ENCODE data around the gene GSTO2. TPM values are rescaled to one million over a fixed set of nuclear protein-coding genes. Genes with fewer than 3 reads are reported as not detected.

The GSTO2 gene
- total and polyA plus RNA-seq, 4 donors = 3.5 to 5.6 (median 4.4) TPM

DNA sequence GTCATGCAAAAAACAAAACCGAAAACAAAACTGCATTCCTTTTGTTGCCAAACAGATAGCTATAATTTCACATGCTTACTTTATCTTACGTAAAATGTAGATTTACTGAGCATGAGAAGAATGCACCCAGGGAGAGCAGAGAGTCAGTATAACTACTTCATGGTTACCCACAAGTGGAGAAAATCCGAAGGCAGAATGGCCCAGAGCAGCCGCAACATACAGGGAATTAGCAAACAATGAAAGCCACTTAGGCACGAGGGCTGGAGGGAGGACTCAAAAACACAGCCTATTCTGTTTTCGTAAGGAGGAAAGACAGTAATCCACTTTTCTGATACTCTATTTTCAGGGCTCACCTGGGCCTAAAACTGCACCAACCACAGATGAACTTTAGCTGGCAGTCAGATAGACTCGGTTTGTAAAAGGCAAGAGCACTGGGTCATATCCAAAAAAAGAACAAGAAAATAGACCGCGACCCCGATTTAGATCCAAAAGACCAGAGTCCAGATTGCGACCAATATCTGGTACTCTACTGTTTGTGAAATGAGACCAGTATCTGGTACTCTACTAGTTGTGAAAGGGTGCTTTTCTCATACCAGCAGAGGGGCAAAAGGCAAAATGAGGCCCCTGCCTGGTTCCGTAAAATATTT is 68.0 kb downstream of the GSTO2 start:
- Histone ChIP-seq H3K9me3 (ENCODE audit: control insufficient read depth, insufficient read depth, low read length) (no peaks in the 10 kb centered on the region), H3K36me3 (ENCODE audit: control insufficient read depth, insufficient read depth, low read length) (no peaks in the 10 kb centered on the region), H3K4me3 (ENCODE audit: low read depth, low read length) (peak overlapping the region; percentile 81), H3K4me1 (ENCODE audit: control insufficient read depth, insufficient read depth, low read length) (peaks cover 26% of the 10 kb centered on the region), H3K27me3 (ENCODE audit: control insufficient read depth, insufficient read depth, low read length) (peaks cover 7% of the 10 kb centered on the region), H3K27ac (ENCODE audit: low read depth, low read length) (peak overlapping the region; percentile 97)
- 5% methylated on average over 6 of the region's 12 CpGs for WGBS (ENCODE audit: insufficient coverage)
- no peak for DNase-seq (ENCODE audit: low read depth in 4 of 6, low spot score in 6 of 6)

DNA sequence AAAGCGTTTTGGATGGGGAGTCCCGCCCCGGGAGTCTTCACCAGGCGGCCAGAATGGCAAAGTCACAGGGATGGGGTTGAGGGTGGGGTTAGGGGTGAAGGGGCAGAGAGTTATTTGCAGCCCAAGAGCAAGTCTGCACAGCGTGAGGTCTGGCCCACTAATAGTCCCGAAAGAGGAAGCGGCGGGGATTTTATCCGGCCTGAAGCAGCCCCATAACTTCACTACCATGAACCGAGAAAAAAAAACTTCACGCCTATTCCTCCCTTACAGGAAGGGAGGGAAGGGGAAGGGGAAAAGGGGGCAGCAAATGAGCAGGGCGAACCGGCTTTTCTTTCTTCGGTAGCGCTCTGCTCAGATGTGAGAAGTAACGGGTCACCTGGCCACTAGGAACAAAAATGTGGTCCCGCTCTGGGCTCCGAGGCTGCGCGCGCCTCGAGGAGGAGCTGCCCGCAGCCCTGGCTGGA is 68.6 kb downstream of the GSTO2 start:
- H3K27me3 ChIP-seq (ENCODE audit: control insufficient read depth, insufficient read depth, low read length) = peaks cover 7% of the 10 kb centered on the region
- 3% methylated on average over 12 of the region's 23 CpGs for WGBS (ENCODE audit: insufficient coverage)
- H3K4me1 ChIP-seq (ENCODE audit: control insufficient read depth, insufficient read depth, low read length) = peaks cover 26% of the 10 kb centered on the region
- peak overlapping the region; percentile 81 for H3K4me3 ChIP-seq (ENCODE audit: low read depth, low read length)
- H3K9me3 ChIP-seq (ENCODE audit: control insufficient read depth, insufficient read depth, low read length) = no peaks in the 10 kb centered on the region
- H3K27ac ChIP-seq (ENCODE audit: low read depth, low read length) = peak overlapping the region; percentile 97
- no peaks in the 10 kb centered on the region for H3K36me3 ChIP-seq (ENCODE audit: control insufficient read depth, insufficient read depth, low read length)
- no peak for DNase-seq (ENCODE audit: low read depth in 4 of 6, low spot score in 6 of 6)

DNA sequence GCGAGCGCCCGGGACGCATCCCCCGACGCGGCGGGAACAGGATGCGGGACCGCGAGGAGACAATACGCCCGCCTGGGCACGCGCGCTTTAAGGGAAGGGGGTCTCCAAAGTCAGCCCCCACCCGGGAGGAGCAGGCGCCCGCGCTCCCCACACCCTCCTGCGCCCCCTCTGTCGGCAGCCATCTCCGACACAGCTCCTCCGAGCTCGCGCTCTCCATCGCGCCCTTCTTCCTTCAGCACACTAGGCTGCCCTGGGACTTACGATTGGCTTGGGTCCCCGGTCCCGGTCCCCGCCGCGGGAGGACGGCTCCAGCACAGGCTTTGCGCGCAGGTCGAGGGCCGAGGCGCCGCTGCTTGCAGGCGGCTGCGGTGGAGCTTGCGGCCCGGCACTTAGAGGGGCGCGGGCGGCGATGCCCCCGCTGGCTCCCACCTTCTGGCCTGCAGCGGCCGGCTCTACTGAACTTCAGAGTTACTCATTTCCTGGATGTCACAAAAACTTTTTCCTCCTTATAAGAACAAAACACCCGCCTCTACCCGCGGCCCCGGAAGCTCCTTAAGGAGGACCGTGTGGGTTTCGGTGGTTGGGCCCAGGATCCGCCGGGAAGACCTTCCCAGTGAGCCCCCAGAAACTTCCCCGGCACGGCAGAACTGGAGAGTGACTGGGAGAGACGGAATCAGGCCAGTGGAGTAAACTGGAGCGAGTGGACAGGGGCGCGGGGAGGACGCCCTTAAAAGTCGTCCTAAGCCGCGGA is 69.2 kb downstream of the GSTO2 start, which contains the start of gene ITPRIP:
TSS of gene ITPRIP (minus strand) at position 481 of the 751 bp plus-strand sequence. CDS start 22,414 bp downstream, outside the sequence.
- Histone ChIP-seq H3K9me3 (ENCODE audit: control insufficient read depth, insufficient read depth, low read length) (no peaks in the 10 kb centered on the region), H3K4me1 (ENCODE audit: control insufficient read depth, insufficient read depth, low read length) (peaks cover 26% of the 10 kb centered on the region), H3K27ac (ENCODE audit: low read depth, low read length) (peak within 1 kb of the TSS; percentile 97), H3K27me3 (ENCODE audit: control insufficient read depth, insufficient read depth, low read length) (peaks cover 7% of the 10 kb centered on the region), H3K4me3 (ENCODE audit: low read depth, low read length) (peak within 1 kb of the TSS; percentile 81), H3K36me3 (ENCODE audit: control insufficient read depth, insufficient read depth, low read length) (no peaks in the 10 kb centered on the region)
- DNase-seq (ENCODE audit: low read depth in 4 of 6, low spot score in 6 of 6) = peak in 3 of 6 donors; percentile 71 to 88 (median 81)
- 0% methylated on average over 68 of the region's 70 CpGs for WGBS (ENCODE audit: insufficient coverage)

DNA sequence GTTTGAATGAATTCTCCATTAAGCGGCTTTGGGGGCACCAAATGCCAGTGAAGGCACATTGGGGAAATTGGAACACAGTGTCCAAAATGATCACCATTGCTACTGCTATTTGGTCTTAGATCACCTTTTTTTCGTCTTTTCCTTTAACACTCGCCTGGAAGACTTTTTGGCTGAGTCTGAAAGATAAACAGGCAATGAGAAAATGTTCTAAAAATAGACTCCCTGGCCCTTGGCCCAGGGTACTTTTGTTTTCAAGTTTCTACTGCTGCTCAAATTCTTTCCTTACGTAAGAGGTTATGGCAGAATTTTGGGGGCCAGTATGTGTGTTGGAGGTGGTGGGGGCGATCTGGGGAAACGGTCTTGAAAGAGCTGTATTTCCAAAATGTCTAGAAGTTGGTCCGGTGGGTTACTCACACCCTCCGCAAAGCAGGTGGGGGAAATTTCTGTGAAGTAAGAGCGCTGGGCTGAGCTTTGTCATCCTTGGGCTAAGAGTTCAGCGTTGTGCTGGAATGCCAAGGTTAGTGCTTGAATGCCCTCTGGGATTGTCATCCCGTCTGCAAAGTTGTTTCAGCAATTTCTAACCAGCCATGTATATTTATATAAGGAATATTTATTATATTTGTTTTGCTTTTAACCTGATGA is 70.6 kb downstream of the GSTO2 start:
- WGBS (ENCODE audit: insufficient coverage) = 33% methylated on average over 5 of the region's 11 CpGs
- peak in 2 of 6 donors; percentile 51 to 89 for DNase-seq (ENCODE audit: low read depth in 4 of 6, low spot score in 6 of 6)
- peaks cover 18% of the 10 kb centered on the region for H3K4me1 ChIP-seq (ENCODE audit: control insufficient read depth, insufficient read depth, low read length)
- no peaks in the 10 kb centered on the region for H3K9me3 ChIP-seq (ENCODE audit: control insufficient read depth, insufficient read depth, low read length)
- H3K27me3 ChIP-seq (ENCODE audit: control insufficient read depth, insufficient read depth, low read length) = peaks cover 7% of the 10 kb centered on the region
- peak overlapping the region; percentile 81 for H3K4me3 ChIP-seq (ENCODE audit: low read depth, low read length)
- H3K27ac ChIP-seq (ENCODE audit: low read depth, low read length) = peak overlapping the region; percentile 97
- H3K36me3 ChIP-seq (ENCODE audit: control insufficient read depth, insufficient read depth, low read length) = no peaks in the 10 kb centered on the region

DNA sequence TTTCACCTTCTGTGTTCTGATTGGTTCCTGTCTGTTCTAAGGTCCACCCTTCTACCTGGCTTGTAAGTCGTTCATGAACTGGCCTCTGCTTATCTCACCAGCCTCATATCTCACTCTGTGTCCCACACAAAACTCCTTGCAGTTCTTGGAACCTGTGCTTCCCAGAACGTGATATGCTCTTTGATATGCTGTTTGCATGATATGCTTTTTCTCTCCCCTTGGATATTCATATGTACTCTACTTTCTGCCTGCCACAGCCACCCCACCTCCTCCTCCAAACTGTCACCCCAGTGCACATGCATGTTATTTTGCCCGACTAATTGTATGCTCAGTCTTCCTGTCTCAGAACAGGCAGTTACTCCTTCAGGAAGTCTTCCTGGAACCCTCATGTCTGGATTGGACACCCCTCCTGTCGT is 71.1 kb downstream of the GSTO2 start:
- no peaks in the 10 kb centered on the region for H3K9me3 ChIP-seq (ENCODE audit: control insufficient read depth, insufficient read depth, low read length)
- H3K27me3 ChIP-seq (ENCODE audit: control insufficient read depth, insufficient read depth, low read length) = peaks cover 7% of the 10 kb centered on the region
- no peak for DNase-seq (ENCODE audit: low read depth in 4 of 6, low spot score in 6 of 6)
- H3K4me3 ChIP-seq (ENCODE audit: low read depth, low read length) = no peak overlapping the region
- WGBS (ENCODE audit: insufficient coverage) = 63% methylated on average over 3 of the region's 4 CpGs
- no peaks in the 10 kb centered on the region for H3K36me3 ChIP-seq (ENCODE audit: control insufficient read depth, insufficient read depth, low read length)
- H3K27ac ChIP-seq (ENCODE audit: low read depth, low read length) = no peak overlapping the region
- H3K4me1 ChIP-seq (ENCODE audit: control insufficient read depth, insufficient read depth, low read length) = peaks cover 18% of the 10 kb centered on the region

DNA sequence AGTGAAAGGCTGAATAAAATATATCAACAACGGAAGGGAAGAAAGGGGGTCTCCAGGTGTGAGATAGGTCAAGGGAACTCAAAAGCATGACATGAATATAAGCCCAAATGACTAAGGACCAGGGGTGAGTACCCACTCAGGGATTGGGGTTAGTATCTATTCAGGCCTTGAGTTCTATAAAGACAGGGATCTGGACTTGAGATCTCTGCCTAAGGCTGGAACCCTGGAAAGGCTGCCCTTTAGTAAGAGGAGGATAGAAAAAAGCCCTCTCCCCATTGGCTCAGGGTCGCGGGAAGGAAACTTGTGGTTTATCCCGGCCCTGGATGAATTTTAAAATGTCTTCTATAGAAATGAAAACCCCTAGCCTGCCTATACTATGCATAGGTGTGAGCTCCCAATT is 71.7 kb downstream of the GSTO2 start:
- Histone ChIP-seq H3K9me3 (ENCODE audit: control insufficient read depth, insufficient read depth, low read length) (no peaks in the 10 kb centered on the region), H3K4me3 (ENCODE audit: low read depth, low read length) (no peak overlapping the region), H3K36me3 (ENCODE audit: control insufficient read depth, insufficient read depth, low read length) (no peaks in the 10 kb centered on the region), H3K27ac (ENCODE audit: low read depth, low read length) (no peak overlapping the region), H3K4me1 (ENCODE audit: control insufficient read depth, insufficient read depth, low read length) (peaks cover 14% of the 10 kb centered on the region), H3K27me3 (ENCODE audit: control insufficient read depth, insufficient read depth, low read length) (peaks cover 7% of the 10 kb centered on the region)
- DNase-seq (ENCODE audit: low read depth in 4 of 6, low spot score in 6 of 6) = no peak
- 57% methylated on average over 1 of the region's 4 CpGs for WGBS (ENCODE audit: insufficient coverage)

DNA sequence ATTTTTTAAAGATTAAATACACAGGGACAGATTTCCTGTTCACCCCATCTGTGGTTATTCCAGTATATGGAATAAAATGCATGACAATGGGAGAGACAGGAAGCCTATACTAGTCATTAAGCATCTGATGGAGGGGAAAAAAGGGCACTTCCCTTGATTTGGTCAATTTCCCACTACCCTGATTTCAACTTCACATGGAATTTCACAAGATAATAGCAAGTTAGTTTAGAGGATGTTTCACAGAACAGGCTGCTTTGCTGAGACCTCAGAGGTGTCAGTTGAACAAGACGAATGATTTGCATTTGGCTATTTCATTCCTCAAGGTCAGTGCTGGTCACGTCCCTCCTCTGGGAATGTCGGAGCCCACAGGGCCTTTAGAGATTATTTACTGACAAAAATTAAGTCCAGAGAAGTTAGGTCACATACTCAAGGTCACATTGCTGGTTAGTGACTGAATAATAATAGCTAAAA is 74.0 kb downstream of the GSTO2 start:
- Histone ChIP-seq H3K27me3 (ENCODE audit: control insufficient read depth, insufficient read depth, low read length) (peaks cover 7% of the 10 kb centered on the region), H3K27ac (ENCODE audit: low read depth, low read length) (no peak overlapping the region), H3K4me1 (ENCODE audit: control insufficient read depth, insufficient read depth, low read length) (peaks cover 9% of the 10 kb centered on the region), H3K9me3 (ENCODE audit: control insufficient read depth, insufficient read depth, low read length) (no peaks in the 10 kb centered on the region), H3K36me3 (ENCODE audit: control insufficient read depth, insufficient read depth, low read length) (no peaks in the 10 kb centered on the region), H3K4me3 (ENCODE audit: low read depth, low read length) (no peak overlapping the region)
- DNase-seq (ENCODE audit: low read depth in 4 of 6, low spot score in 6 of 6) = no peak
- 57% methylated on average over 1 of the region's 3 CpGs for WGBS (ENCODE audit: insufficient coverage)

DNA sequence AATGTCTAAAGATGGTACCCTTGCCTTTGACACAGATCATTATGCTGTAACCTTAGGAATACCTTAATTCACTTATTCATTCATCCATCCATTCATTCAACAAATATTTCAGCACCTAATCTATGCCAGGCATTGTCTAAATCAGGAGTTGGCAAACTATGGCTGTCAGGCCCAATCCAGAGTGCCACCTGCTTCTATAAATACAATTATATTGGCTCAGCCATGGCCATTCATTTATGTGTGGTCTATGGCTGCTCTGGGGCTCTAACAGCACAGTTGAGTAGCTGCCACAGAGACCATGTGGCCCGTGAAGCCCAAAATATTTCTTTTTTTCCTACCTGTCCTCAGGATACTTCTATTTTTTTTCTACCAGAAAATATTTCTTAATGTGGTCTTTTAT is 75.2 kb downstream of the GSTO2 start:
- no peak overlapping the region for H3K27ac ChIP-seq (ENCODE audit: low read depth, low read length)
- H3K27me3 ChIP-seq (ENCODE audit: control insufficient read depth, insufficient read depth, low read length) = peaks cover 4% of the 10 kb centered on the region

DNA sequence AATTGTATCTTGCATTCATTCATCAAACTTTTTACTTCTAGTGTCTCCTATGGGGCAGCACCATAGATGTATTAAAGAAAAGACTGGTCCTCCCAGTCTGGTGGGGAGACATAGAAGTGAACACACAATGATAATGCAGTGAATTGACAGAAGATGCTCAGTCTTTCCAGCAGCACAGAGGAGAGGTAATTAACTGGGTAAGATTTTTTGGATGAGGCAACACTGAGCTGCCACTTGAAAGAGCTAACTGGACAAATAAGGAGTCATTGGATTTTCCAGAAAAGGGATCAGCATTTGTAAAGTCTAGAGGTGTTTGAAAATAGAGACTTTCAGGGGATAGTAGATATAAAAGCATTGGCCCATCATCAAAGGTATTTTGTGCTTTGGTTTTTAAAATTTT is 76.5 kb downstream of the GSTO2 start:
- Histone ChIP-seq H3K4me1 (ENCODE audit: control insufficient read depth, insufficient read depth, low read length) (no peaks in the 10 kb centered on the region), H3K9me3 (ENCODE audit: control insufficient read depth, insufficient read depth, low read length) (no peaks in the 10 kb centered on the region), H3K27ac (ENCODE audit: low read depth, low read length) (no peak overlapping the region), H3K36me3 (ENCODE audit: control insufficient read depth, insufficient read depth, low read length) (no peaks in the 10 kb centered on the region), H3K4me3 (ENCODE audit: low read depth, low read length) (no peak overlapping the region), H3K27me3 (ENCODE audit: control insufficient read depth, insufficient read depth, low read length) (no peaks in the 10 kb centered on the region)
- no peak for DNase-seq (ENCODE audit: low read depth in 4 of 6, low spot score in 6 of 6)

More for the DNA sequence above, 75.2 kb downstream of the GSTO2 start:
- no CpG with 5 or more reads among the region's 1 CpG for WGBS (ENCODE audit: insufficient coverage)
- H3K4me3 ChIP-seq (ENCODE audit: low read depth, low read length) = no peak overlapping the region
- no peak for DNase-seq (ENCODE audit: low read depth in 4 of 6, low spot score in 6 of 6)
- peaks cover 1% of the 10 kb centered on the region for H3K4me1 ChIP-seq (ENCODE audit: control insufficient read depth, insufficient read depth, low read length)
- H3K36me3 ChIP-seq (ENCODE audit: control insufficient read depth, insufficient read depth, low read length) = no peaks in the 10 kb centered on the region
- H3K9me3 ChIP-seq (ENCODE audit: control insufficient read depth, insufficient read depth, low read length) = no peaks in the 10 kb centered on the region
